ENCODE measurements around the gene NDUFA7.

DNA sequence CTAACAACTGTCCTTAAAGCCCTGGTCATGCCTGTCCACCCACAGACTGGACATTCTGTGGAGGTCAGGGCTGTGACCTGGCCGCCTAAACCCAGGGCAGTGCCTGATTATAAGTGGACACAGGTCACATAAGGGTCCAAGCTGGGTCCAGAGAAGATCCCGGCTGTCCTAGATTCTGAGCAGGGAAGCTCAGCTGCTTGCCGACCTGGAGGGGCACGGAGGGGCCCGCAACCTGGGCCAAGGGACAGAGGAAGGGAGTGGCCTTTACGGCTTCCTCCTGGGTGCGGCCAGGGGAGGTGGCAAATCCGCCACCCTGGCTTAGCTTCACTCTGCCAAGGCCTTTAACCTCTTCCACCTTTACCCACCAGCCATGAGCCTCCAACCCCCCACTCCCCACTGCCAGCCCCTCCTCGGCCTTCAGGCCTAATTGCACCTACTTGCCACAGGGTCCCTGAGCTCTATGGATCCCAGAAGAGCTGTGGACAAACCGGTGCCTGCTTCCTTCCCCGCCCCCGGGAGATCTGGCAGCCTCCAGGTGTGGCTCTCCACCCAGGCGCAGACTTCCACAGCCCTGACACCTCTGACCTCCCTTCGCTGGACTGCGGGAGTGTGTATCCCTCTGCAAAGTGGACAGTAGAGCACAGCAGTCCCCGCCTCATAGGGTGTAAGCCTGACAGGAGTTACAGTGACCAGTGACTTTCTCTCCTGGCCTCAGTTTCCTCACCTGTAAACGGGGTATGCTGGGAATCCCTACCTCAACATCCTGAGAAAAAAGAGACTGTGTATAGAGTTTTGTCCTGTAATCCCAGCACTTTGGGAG lies 14.7 kb downstream of the NDUFA7 start:
- TF ChIP-seq, protein P1, sequence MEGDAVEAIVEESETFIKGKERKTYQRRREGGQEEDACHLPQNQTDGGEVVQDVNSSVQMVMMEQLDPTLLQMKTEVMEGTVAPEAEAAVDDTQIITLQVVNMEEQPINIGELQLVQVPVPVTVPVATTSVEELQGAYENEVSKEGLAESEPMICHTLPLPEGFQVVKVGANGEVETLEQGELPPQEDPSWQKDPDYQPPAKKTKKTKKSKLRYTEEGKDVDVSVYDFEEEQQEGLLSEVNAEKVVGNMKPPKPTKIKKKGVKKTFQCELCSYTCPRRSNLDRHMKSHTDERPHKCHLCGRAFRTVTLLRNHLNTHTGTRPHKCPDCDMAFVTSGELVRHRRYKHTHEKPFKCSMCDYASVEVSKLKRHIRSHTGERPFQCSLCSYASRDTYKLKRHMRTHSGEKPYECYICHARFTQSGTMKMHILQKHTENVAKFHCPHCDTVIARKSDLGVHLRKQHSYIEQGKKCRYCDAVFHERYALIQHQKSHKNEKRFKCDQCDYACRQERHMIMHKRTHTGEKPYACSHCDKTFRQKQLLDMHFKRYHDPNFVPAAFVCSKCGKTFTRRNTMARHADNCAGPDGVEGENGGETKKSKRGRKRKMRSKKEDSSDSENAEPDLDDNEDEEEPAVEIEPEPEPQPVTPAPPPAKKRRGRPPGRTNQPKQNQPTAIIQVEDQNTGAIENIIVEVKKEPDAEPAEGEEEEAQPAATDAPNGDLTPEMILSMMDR (IDR thresholded peaks at IDR 0.05 in 4 of 5, conservative IDR thresholded peaks at IDR 0.05 in 1 of 5) = no peak
- no peak for TF ChIP-seq POLR2A (IDR thresholded peaks at IDR 0.05)

Measured in gastrocnemius medialis (tissue), 4 donors.